GM21526 (cell line): ENCODE data around the gene SH3RF1.
A peak's percentile ranks its signal among the peaks of the same experiment; 100 is the strongest.
"Not testable (repeated sequence)": the region's sequence is repeated elsewhere in the genome, so short reads cannot be mapped to it uniquely, and the experiment has no call there.

Source experiments
- ATAC-seq: cut with Tn5 transposase; IDR thresholded peaks from one replicate; pipeline ENCODE4 v1.9.1; 2021; ENCODE audit warnings: moderate library complexity; ENCODE audit not compliant: unreplicated experiment, low FRiP score

Gene SH3RF1

DNA sequence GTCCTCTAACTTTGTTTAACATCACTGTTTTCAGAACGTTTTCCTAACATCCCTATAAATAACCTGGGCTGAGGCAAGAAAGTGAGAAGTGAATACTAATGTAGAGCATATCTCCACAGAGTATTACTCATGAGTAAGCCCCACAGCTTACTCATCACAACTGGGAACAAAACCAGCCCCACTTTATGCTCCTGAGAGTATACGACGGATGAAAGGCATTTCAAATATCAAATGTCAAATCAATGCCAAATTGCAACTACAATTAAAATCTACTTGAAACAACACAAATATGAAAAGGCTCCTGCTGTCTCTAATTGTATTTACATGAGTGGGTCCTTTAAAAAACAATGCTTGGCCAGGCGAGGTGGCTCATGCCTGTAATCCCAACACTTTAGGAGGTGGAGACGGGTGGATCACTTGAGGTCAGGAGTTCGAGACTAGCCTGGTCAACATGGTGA lies 41.2 kb downstream of the SH3RF1 start:
- no peak for ATAC-seq

DNA sequence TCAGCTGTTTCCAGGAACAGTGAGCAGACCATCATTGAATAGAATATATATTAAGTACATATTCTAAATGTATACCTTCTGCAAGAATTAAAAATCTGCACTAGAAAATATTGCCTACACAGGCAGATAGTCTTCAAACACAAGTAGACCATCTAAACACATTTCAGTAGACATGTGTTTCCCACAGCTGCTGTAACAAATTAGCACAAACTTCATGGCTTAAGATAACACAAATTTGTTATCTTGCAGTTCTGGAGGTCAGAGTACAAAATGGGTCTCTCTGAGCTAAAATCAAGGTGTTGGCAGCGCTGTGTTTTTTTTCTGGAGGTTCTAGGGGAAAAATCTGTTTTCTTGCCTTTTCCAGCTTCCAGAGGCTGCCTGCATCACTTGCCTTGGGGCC lies 42.7 kb downstream of the SH3RF1 start:
- ATAC-seq, result no peak

DNA sequence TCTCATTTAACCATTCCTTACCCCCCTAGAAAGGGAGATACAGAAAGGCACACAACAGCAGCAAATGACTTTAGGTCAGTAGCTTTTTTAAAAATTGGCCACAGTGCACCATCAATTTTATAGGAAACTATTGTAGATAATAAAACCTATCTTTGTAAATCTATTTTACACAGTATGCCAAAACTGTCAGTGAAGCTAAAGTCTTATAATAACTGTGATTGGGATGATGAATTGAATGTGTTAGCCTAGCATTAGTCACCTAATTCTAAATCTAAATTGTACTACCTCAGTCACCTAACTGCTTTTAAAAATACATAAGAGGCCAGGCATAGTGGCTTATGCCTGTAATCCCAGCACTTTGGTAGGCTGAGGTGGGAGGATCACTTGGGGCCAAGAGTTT lies 44.2 kb downstream of the SH3RF1 start:
- ATAC-seq, result no peak

DNA sequence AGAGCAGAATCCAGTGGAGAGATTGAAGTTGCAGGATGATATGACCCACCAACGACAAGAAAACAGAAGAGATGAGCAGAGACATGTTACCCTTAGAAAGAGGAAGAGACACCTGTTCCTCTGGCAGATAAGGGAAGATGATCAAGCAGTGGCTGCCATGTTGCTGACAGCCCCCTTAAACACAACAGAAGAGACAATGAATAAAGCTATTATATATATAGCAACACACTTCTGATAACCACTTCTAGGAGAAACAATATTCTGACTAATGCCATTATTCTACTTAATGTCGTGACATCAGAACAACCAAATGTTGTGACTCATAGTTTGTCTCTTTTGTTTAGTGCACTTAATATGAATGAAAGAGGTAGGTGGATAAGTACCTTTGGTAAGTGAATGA lies 44.9 kb downstream of the SH3RF1 start:
- peak; percentile 70 for ATAC-seq

DNA sequence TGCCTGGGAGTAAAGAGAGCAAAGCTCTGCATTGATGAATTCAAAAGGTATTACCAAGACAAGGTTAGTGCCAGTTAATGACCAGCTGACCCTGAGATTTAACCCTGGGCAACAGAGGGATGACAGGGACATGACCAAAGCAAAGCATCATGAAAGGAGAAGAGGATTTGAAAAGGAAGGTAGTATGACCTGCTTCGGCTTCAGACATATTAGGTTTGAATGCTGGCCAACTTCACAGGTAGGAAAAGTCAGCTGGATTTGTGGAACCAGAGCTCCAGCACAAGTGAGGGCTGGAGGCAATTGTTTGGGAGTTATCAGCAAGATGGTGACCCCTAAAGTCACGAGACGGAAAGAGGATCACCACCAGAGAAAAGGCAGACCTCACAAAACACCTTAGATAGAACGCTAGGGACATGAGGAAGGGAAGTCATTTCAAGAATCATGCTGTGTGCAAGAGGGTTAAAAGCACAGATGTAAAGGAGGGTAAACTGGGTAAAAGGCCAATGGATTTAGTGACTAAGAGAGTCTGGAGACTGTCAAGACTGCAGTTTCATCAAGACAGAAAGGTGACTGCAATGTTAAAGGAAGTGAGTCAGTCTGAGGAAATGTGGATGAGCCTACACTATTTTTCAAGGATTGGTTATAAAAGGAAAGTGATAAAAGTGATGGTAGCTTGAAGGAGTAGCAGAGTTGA lies 45.6 kb downstream of the SH3RF1 start:
- ATAC-seq, result peak; percentile 42

DNA sequence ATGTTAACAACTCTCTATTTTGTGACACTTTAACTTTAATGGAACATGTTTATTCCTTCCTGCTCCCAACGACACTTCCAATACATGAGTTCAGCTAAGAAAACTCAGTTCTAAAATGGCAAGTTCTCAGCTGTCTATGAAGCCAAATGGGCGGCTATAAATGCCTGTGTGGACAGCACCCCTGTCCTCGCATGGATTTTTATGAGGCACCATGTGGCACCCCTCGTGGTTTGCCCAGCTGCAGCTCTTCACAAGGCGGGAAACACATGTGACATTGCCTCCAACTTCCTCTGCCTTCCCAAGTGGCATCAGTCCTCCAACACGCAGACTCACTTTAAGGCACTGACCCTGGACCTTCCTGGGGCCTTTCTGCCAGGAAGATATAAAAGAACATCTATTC lies 48.0 kb downstream of the SH3RF1 start:
- no peak for ATAC-seq

DNA sequence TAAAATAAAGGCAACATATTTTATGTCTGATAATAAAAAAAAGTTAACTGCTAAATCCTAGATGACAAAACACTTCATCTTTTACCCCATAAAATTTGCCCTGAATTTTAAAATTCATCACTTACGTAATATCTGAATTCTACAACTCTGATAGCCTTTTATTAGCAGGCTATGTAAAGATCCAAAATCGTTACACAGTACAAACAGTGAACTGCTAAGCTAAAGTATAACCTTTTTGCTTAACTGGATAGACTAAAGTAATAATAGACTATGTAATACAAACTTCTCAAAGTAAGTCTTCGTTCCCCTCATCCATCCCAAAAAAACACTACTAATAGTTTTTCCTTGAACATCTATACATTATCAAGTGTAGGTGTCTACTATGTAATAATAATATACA lies 49.1 kb downstream of the SH3RF1 start:
- no peak for ATAC-seq

DNA sequence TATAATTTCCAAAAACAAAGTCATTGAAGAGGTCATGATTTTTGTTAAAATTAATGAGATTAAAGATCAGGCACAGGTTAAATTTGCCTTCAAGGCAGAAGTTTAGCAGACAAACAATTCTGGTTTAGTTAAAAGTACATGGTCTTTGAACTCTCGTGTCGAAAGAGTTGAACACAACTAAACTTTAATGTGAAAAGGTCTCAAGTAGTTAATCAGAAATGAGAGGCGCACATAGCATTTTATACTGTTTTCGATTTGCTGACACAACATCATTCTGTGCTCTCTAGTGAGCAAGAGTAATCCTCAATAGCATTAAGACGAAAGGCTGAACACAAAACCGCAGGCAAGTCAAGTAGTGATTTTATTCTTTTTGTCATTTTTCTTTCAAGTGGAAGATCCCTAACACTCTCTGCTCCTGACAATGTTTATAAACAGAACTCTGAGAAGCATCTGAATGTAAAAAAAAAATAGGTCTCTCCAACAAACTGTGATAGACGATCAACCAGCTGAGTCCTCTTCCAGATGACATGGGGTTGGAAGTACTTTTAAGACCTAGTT lies 49.8 kb downstream of the SH3RF1 start:
- no peak for ATAC-seq

DNA sequence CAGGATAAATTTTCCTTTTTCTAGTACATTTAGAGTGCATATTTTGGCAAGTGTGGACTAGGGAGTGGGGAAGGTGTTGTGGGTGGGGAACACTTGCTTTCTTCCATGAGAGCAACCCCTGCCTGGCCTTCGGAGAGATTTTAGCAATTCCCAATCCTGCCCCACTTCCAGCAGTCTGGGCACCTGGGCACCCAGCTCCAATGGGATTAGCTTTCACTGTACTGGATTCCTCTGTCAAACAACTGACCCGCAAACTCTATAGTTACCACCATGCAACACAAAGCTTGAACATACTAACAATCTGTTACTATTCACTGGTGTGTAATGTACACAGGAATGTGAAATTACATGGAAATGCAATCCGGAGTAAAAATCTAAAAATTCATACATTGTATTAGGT lies 50.3 kb downstream of the SH3RF1 start:
- ATAC-seq, result no peak

DNA sequence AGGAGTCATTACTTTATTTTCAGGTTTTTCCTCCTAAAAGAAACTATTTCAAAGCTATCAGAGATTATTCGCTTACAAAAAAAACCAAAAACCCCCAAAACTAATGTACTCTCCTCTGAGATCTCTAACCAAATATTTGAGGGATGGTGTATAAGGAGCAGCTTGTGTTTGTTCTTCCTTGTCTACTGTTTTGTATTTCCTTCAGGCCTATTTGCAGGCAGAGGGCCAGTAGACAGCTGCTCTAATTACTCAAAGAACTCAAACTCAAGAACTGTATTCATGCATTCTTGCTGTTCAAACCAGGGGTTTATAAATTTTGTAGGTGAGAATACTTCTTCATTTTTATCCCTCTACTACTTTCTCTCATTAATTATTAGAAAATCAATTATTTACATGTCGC lies 51.3 kb downstream of the SH3RF1 start:
- ATAC-seq, result no peak

DNA sequence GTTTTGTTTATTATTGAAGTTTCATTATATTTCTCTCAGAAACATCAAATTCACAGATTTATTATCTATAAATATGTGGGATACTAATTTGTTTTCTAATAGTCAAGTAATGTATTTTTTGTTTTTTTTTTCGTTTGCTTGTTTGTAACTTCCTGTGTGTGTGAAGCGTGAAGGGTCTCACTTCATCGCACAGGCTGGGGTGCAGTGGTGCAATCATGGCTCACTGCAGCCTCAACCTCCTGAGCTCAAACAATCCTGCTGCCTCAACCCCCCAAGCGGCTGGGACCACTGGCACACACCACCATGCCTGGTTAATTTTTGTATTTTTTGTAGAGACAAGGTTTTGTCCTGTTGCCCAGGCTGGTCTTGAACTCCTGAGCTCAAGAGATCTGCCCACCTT lies 55.1 kb downstream of the SH3RF1 start:
- peak; percentile 50 for ATAC-seq

DNA sequence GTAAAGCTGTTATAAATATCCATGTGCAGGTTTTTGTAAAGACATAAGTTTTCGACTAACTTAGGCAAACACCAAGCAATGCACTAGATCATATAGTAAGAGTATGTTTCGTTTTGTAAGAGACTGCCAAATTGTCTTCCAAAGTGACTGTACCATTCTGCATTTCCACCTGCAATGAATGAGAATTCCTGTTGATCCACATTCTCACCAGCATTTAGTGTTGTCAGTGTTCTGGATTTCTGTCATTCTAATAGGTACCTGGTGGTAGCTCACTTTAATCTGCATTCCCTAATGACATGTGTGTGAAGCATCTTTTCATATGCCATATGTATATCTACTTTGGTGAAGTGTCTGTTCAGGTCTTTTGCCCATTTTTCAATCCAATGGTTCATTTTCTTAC lies 57.8 kb downstream of the SH3RF1 start:
- no peak for ATAC-seq

DNA sequence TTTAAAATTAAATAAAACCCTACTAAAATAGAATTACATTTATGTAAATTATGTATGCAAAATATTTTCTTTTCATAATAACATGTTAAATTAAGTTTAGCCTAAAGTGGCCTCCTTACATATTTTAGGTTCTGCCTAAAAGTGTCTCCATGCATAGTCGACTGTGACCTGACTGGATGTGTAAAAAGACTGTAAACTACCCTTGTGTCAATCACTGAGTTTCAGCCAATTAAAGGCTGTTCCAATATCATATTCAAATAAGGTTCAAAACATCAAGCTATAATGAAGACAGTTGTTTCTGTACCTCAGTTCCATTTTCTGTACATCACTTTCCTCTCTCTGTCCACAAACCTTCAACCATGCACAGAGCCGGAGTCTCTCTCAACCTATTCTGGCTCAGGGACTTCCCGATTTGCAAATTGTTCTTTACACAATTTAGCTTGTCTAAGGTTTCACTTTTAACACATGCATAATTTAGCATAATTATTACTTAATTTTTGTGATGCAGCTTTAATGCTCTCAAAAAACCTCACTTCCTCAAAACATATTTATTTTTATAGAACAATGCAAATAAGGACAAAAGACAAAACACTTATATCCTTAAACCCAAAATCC lies 60.1 kb downstream of the SH3RF1 start:
- ATAC-seq, result peak; percentile 84

DNA sequence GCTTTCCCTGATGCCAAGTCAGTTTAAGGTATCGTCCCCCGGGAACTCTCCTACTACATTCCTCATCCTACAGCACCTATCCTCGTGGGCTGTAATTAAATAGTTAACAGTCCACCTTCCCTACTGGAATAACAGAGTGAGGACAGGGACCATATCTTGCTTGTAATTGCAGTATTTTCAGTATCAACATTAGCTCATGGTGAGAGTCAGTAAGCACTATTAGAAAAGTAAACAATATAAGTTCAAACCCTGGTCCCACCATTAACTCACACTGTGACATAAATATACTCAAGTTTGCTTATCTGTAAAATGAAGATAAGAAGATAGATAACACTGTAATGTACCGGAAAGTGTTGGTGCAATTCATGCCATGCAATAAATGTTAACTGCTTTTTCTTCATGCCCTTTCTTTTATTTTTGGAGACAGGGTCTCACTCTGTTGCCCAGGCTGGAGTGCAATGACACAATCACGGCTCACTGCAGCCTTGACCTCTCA lies 61.3 kb downstream of the SH3RF1 start:
- ATAC-seq, result no peak

DNA sequence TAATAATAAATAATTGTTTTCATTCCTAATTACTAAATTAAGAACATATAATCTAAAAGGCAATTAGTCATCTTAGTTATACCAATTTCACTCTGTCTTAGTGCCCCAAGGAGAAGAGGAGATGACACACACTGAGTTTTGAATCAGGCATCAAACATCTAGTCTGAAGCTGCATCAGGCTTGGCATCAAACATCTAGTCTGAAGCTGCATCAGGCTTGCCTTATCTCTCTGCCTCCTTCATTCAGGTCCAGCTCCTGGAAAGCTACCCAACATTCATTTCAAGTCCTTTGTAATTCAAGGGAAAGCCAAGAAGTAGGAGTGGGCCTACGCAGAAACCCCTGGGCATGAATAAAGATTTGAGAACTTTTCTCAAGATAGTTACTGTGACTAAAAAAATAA lies 62.2 kb downstream of the SH3RF1 start:
- ATAC-seq, result no peak

DNA sequence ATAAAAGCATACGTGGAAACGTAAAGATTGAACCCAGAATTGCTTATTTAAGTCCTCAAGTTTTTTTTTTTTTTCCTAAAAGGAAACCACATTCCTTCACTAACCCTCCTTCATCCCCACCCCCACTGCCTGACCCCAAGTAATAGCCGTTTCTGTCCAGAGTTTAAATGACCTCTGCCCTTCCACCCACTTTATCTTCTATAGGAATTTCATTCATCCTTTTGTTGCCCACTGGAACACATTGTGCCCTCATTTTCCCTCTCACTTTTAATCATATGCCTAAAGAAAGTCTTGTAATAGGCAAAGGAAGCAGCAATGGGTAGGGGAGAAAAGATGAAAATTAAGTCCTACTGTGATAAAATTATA lies 62.7 kb downstream of the SH3RF1 start:
- no peak for ATAC-seq

DNA sequence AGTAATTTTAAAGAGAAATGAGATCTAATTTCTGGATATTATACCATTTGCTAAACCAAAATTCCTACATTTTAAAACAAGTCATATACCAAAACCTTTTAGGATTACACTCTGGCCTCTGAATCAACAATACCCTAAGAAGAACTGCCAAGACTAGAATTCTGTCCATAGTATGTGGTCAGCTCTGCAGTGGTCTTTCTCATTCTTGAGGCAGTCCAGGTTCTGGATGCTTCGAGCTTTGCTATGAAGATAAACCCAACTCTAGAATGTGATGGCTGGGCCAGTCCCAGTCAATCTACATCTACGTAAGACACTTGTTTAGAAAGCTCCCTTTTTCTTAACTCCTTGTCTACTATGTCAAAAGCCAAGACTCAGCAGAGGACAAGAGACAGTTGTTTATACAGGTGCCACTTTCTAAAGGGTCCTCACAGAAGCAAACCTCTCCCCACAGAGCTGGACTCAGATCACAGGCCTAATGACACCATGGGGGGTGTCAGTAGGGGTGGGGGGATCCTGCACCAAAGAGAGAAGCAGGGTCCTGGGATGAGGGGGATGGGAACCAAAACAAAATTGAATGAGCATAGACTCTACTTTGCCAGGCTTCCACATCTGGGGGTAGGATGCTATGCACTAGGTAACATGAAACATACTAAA lies 63.2 kb downstream of the SH3RF1 start:
- ATAC-seq, result no peak

DNA sequence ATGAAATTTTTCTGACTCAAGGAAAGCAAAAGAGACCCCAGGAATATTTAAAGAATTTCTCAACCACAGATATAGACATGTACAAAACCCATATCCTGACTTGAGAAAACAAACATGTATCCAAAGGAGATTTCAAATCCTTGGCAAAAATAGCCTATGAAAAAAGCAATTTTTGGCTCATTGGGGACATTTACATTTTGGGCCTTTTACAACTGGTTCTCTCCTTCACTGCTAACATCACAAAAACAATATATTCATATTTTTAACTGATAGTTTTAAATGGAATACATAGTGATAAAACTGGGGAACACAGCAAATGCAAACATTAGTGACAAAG lies 65.0 kb downstream of the SH3RF1 start:
- ATAC-seq, result no peak

DNA sequence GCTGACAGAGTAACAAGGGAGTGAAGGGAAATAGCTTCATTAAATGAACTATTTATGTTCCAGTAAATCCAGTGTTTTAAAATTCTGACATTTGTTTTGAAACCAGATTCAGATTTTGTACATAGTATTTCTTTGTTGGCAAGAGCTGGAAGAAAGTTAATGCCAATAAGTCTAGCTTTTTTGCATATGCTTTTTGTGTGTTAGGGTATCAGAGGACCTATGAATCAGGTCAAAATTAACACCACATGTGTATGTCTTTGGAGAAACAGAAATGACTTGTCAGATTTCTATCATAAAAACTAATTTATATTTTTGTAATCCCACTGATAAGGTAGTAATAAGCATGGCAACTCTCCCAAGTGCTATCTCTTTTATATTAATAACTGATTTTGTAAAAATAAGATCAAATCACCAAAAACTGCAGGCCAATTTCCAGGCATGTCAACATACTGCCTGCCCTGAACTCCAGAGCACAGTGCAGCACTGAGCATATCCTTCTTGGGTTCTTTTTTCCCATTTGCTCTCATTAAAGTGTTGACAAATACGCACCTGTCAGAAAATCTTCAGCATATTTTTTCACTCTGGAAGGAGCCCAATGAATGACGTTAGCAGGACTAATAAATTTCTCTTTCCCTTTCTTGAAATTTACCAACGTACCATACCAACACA lies 65.5 kb downstream of the SH3RF1 start:
- no peak for ATAC-seq

DNA sequence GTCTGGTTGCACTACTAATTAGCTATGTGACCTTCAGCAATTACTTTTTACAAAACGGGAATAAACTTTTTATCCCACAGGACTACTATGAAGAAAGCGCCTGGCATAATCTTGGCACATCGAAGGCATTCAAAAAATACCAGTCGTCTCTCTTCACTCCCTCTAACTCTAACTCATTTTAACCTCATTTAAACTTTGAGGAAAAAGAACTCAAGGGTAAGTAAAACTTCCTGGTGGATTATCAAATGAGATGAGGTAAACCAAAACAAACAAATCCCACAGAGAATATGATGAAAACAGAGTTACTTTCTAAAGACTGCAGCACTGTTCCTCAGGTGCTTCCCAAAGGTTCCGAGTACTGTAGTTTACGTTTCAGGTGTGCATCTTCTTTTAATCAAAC lies 66.9 kb downstream of the SH3RF1 start:
- ATAC-seq, result no peak

DNA sequence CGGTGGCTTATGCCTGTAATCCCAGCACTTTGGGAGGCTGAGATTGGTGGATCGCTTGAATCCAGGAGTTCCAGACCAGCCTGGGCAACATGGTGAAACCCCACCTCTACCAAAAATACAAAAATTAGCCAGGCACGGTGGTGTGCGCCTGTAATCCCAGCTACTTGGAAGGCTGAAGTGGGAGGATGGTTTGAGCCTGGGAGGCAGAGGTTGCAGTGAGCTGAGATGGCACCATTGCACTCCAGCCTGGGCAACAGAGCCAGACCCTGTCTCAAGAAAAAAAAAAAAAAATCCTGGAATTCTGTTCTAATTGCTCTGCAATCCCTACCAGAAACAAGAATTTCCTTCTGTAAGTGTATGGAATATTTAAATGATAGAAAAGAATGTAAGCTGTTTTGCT lies 67.5 kb downstream of the SH3RF1 start:
- ATAC-seq, result not testable (repeated sequence)
